Adrenal gland (tissue), 5 donors: ENCODE results near the gene RPL22.

ENCODE experiments used
- CTCF ChIP-seq, 6 experiments: fragments of 450-650 bp in 4 of 6; fragments of 200-600 bp in 2 of 6; sonication (generic) in 1 of 6; IDR thresholded peaks; 1 replicate in 5 of 6; 2 replicates in 1 of 6; pipeline versions ENCODE4 v1.5.1 to v1.8.0; 2016 to 2021; ENCODE audit warnings: antibody characterized with exemption in 6 of 6, mild to moderate bottlenecking in 2 of 6, moderate library complexity in 1 of 6
- POLR2A ChIP-seq, 2 donors: fragments of 450-650 bp; IDR thresholded peaks; one replicate each; pipeline ENCODE4 v1.6.1; 2017; ENCODE audit warnings: antibody characterized with exemption in 2 of 2, mild to moderate bottlenecking in 2 of 2, moderate library complexity in 1 of 2
- donor health status: DM: no; HTN: no; CAD: no.

GRCh38 chr1:6248161-6248776 is 48.9 kb upstream of the RPL22 start:
- no peak for TF ChIP-seq CTCF (IDR thresholded peaks at IDR 0.05)
- TF ChIP-seq POLR2A (IDR thresholded peaks at IDR 0.05), result no peak
